IMR-90 (cell line): Measurements from ENCODE around the gene EPSTI1. TPM values are rescaled to one million over a fixed set of nuclear protein-coding genes. Genes with fewer than 3 reads are reported as not detected.

ENCODE experiments used
- ATAC-seq: fragments of 200-7000 bp; cut with Tn5 transposase; 2 replicates; pipeline ENCODE4 v1.9.1; 2020; ENCODE audit warnings: low read depth, mild to moderate bottlenecking, moderate library complexity
- BruUV-seq: library from RNA; stranded (reverse); fragments of 400-500 nt; replicated peaks from 2 replicates; lab custom pipeline; 2021; lab: Mats Ljungman, UMichigan
- CTCF ChIA-PET: fragments of 300-600 bp; formaldehyde crosslinking; extraction: SDS; loops from one replicate; lab custom pipeline; 2021; ENCODE audit warnings: antibody characterized with exemption; lab: Yijun Ruan, JAX
- POLR2A ChIA-PET: fragments of 300-600 bp; sonication (Branson Sonifier 250); formaldehyde crosslinking; loops from one replicate; lab custom pipeline; 2022; ENCODE audit warnings: antibody characterized with exemption; ENCODE audit not compliant: unreplicated experiment; lab: Charles Lee
- DNase-seq: peaks from one replicate; pipeline ENCODE4 v3.0.0; 2013
- H2AFZ ChIP-seq: replicated peaks from 2 replicates; pipeline ENCODE3; 2013; ENCODE audit warnings: low read length, mild to moderate bottlenecking; ENCODE audit not compliant: poor library complexity
- H2AK5ac ChIP-seq: 2 replicates; pipeline ENCODE4 v1.6.1; 2013; ENCODE audit warnings: low read depth, low read length, inconsistent platforms
- H2AK9ac ChIP-seq: replicated peaks from 2 replicates; pipeline ENCODE3; 2013; ENCODE audit warnings: mild to moderate bottlenecking, low read depth, low read length, moderate library complexity; ENCODE audit not compliant: poor library complexity
- H2BK120ac ChIP-seq: 2 replicates; pipeline ENCODE4 v1.6.1; 2013; ENCODE audit warnings: low read depth, low read length, inconsistent platforms
- H2BK15ac ChIP-seq: 3 replicates; pipeline ENCODE4 v1.6.1; 2013; ENCODE audit warnings: low read depth, low read length, inconsistent platforms
- H2BK20ac ChIP-seq: 2 replicates; pipeline ENCODE4 v1.6.1; 2013; ENCODE audit warnings: low read depth, mild to moderate bottlenecking, inconsistent platforms, low read length, moderate library complexity
- H2BK5ac ChIP-seq: 2 replicates; pipeline ENCODE4 v1.6.1; 2013; ENCODE audit warnings: mild to moderate bottlenecking, low read depth, low read length, inconsistent platforms; ENCODE audit not compliant: poor library complexity, severe bottlenecking
- H3K14ac ChIP-seq: replicated peaks from 2 replicates; pipeline ENCODE4 v1.6.1; 2013; ENCODE audit warnings: low read depth, low read length, inconsistent platforms
- H3K18ac ChIP-seq: 2 replicates; pipeline ENCODE4 v1.6.1; 2013; ENCODE audit warnings: low read depth, low read length, control low read depth
- H3K23ac ChIP-seq: 2 replicates; pipeline ENCODE4 v1.6.1; 2013; ENCODE audit warnings: low read depth, low read length, inconsistent platforms
- H3K27ac ChIP-seq: 2 replicates; pipeline ENCODE4 v1.5.1; 2013; ENCODE audit warnings: mild to moderate bottlenecking, control low read depth, low read length; ENCODE audit not compliant: insufficient read depth
- H3K27me3 ChIP-seq: 2 replicates; pipeline ENCODE4 v1.6.1; 2013; ENCODE audit warnings: low read length; ENCODE audit not compliant: control insufficient read depth, insufficient read depth
- H3K36me3 ChIP-seq: 2 replicates; pipeline ENCODE4 v1.6.1; 2013; ENCODE audit warnings: low read length, mixed read lengths; ENCODE audit not compliant: control insufficient read depth, insufficient read depth
- H3K4ac ChIP-seq: 2 replicates; pipeline ENCODE4 v1.6.1; 2013; ENCODE audit warnings: low read depth, low read length, inconsistent platforms
- H3K4me1 ChIP-seq: 2 replicates; pipeline ENCODE4 v1.6.1; 2013; ENCODE audit warnings: low read length, mixed read lengths; ENCODE audit not compliant: control insufficient read depth, insufficient read depth
- H3K4me2 ChIP-seq: 2 replicates; pipeline ENCODE4 v1.6.1; 2013; ENCODE audit warnings: low read depth, mild to moderate bottlenecking, control low read depth, low read length, moderate library complexity
- H3K4me3 ChIP-seq: 2 replicates; pipeline ENCODE4 v1.5.1; 2013; ENCODE audit warnings: low read depth, mild to moderate bottlenecking, control low read depth, low read length, moderate library complexity; ENCODE audit not compliant: insufficient read depth
- H3K56ac ChIP-seq: 2 replicates; pipeline ENCODE4 v1.6.1; 2013; ENCODE audit warnings: low read length, inconsistent platforms; ENCODE audit not compliant: insufficient read depth; ENCODE audit errors: extremely low read depth
- H3K79me1 ChIP-seq, 2 experiments: 2 replicates each; pipeline ENCODE4 v1.6.1; 2013; ENCODE audit warnings: low read length in 2 of 2, inconsistent platforms in 1 of 2, low read depth in 1 of 2
- H3K9ac ChIP-seq: 2 replicates; pipeline ENCODE4 v1.6.1; 2013; ENCODE audit warnings: low read depth, low read length, control low read depth
- H3K9me1 ChIP-seq: 2 replicates; pipeline ENCODE4 v1.6.1; 2013; ENCODE audit warnings: low read length, inconsistent platforms; ENCODE audit not compliant: insufficient read depth
- H3K9me3 ChIP-seq: 2 replicates; pipeline ENCODE4 v1.6.1; 2013; ENCODE audit warnings: low read length; ENCODE audit not compliant: control insufficient read depth, insufficient read depth
- H4K20me1 ChIP-seq: 2 replicates; pipeline ENCODE4 v1.6.1; 2013; ENCODE audit warnings: low read length, inconsistent platforms; ENCODE audit not compliant: insufficient read depth
- H4K5ac ChIP-seq: 2 replicates; pipeline ENCODE4 v1.6.1; 2013; ENCODE audit warnings: mild to moderate bottlenecking, low read depth, low read length, control low read depth
- H4K8ac ChIP-seq, 2 experiments: 2 replicates each; pipeline ENCODE4 v1.6.1; 2013; ENCODE audit warnings: low read depth in 2 of 2, low read length in 2 of 2, control low read depth in 1 of 2, inconsistent platforms in 1 of 2
- H4K91ac ChIP-seq: 2 replicates; pipeline ENCODE4 v1.6.1; 2013; ENCODE audit warnings: low read depth, low read length, inconsistent platforms; ENCODE audit not compliant: insufficient read depth
- BHLHE40 ChIP-seq: fragments of 150-350 bp; IDR thresholded peaks from 2 replicates; pipeline ENCODE4 v1.6.1; 2016; ENCODE audit warnings: mild to moderate bottlenecking, low read depth, low read length
- CEBPB ChIP-seq: IDR thresholded peaks from 2 replicates; pipeline ENCODE4 v1.6.1; 2012; ENCODE audit warnings: low read depth, low read length, improper control_type of control experiment
- CHD1 ChIP-seq: IDR thresholded peaks from 2 replicates; pipeline ENCODE4 v1.6.1; 2012; ENCODE audit warnings: low read depth, low read length, improper control_type of control experiment
- CTCF ChIP-seq: conservative IDR thresholded peaks from 2 replicates; pipeline ENCODE4 v1.5.1; 2012; ENCODE audit warnings: mild to moderate bottlenecking, low read depth, low read length, improper control_type of control experiment
- FOS ChIP-seq: fragments of 150-350 bp; IDR thresholded peaks from 2 replicates; pipeline ENCODE4 v1.6.1; 2016; ENCODE audit warnings: low read depth, low read length
- MAFK ChIP-seq: IDR thresholded peaks from 2 replicates; pipeline ENCODE4 v1.6.1; 2012; ENCODE audit warnings: low read depth, low read length, improper control_type of control experiment
- MAZ ChIP-seq: IDR thresholded peaks from 2 replicates; pipeline ENCODE4 v1.6.1; 2012; ENCODE audit warnings: low read depth, mild to moderate bottlenecking, low read length, improper control_type of control experiment, moderate library complexity, borderline replicate concordance
- MXI1 ChIP-seq: IDR thresholded peaks from 2 replicates; pipeline ENCODE4 v1.6.1; 2012; ENCODE audit warnings: low read depth, mild to moderate bottlenecking, low read length, moderate library complexity, borderline replicate concordance
- NFE2L2 ChIP-seq: fragments of 150-350 bp; IDR thresholded peaks from 2 replicates; pipeline ENCODE4 v1.6.1; 2016; ENCODE audit warnings: low read depth, mild to moderate bottlenecking, low read length
- POLR2A ChIP-seq: IDR thresholded peaks from 2 replicates; pipeline ENCODE4 v1.6.1; 2012; ENCODE audit warnings: mild to moderate bottlenecking, low read depth, low read length
- RAD21 ChIP-seq: IDR thresholded peaks from 2 replicates; pipeline ENCODE4 v1.6.1; 2012; ENCODE audit warnings: low read length, improper control_type of control experiment
- RCOR1 ChIP-seq: IDR thresholded peaks from 2 replicates; pipeline ENCODE4 v1.6.1; 2012; ENCODE audit warnings: mild to moderate bottlenecking, low read length, improper control_type of control experiment; ENCODE audit not compliant: insufficient replicate concordance
- RFX5 ChIP-seq: IDR thresholded peaks from 2 replicates; pipeline ENCODE4 v1.8.0; 2012; ENCODE audit warnings: low read depth, mild to moderate bottlenecking, low read length, moderate library complexity
- SMC3 ChIP-seq: fragments of 150-350 bp; IDR thresholded peaks from 2 replicates; pipeline ENCODE4 v1.6.1; 2016; ENCODE audit warnings: low read depth, mild to moderate bottlenecking, antibody characterized with exemption, low read length, moderate library complexity
- USF2 ChIP-seq: fragments of 150-350 bp; IDR thresholded peaks from 2 replicates; pipeline ENCODE4 v1.6.1; 2017; ENCODE audit warnings: mild to moderate bottlenecking, antibody characterized with exemption, low read length, low read depth
- WGBS, 2 experiments: methylation state at CpG; one replicate each; pipeline versions ENCODE4 v1.1.5 to v1.1.7; 2013; ENCODE audit warnings: missing lambda C conversion rate in 2 of 2; ENCODE audit not compliant: insufficient read length in 1 of 2; ENCODE audit errors: extremely low coverage in 2 of 2; 5-methylcytosine and 5-hydroxymethylcytosine counted together
- dilution Hi-C: fragments of 300-500 bp; cut with HindIII; formaldehyde crosslinking; loops from one replicate; pipeline ENCODE4 v1.14.3; 2018; ENCODE audit warnings: low sequenced_read_pairs; ENCODE audit not compliant: unreplicated experiment
- in situ Hi-C: fragments of 300-500 bp; cut with MboI; formaldehyde crosslinking; loops from 3 replicates; pipeline ENCODE4 v1.14.3; 2019; ENCODE audit warnings: low sequenced_read_pairs, inconsistent platforms, mixed read lengths
- intact Hi-C: fragments of 100-400 bp; cut with micrococcal nuclease; formaldehyde crosslinking; loops from 2 replicates; pipeline ENCODE4 v1.10.0; 2022
- polyA plus RNA-seq, 3 experiments: library from polyadenylated mRNA; depleted of rRNA; stranded (reverse); fragments of >200 nt; gene quantifications; 2 replicates each; pipeline ENCODE4 v1.2.3, GENCODE V29; 2012; ENCODE audit warnings: low replicate concordance in 1 of 3
- total RNA-seq: library from RNA; depleted of rRNA; stranded (reverse); fragments of >200 nt; gene quantifications from 2 replicates; pipeline ENCODE4 v1.2.3, GENCODE V29; 2012
- TF ChIP-seq, protein P1 (sequence below): fragments of 150-350 bp; IDR thresholded peaks from 2 replicates; pipeline ENCODE4 v1.6.1; 2016; ENCODE audit warnings: low read depth, mild to moderate bottlenecking, low read length, moderate library complexity, borderline replicate concordance

EPSTI1 gene
- total and polyA plus RNA-seq, 2 of the 4 experiments (the other 2 are of a cell fraction): 0.90 to 1.6 TPM

- Histone ChIP-seq H3K79me1 (peaks cover 40 to 56% of the 10 kb centered on the region in 2 experiments), H2BK15ac (no peak overlapping the region), H2BK120ac (no peak overlapping the region), H3K27me3 (no peaks in the 10 kb centered on the region), H3K36me3 (no peaks in the 10 kb centered on the region), H2AK9ac (no peak overlapping the region), H3K9me3 (no peaks in the 10 kb centered on the region), H3K4me3 (no peak overlapping the region), H3K27ac (no peak overlapping the region), H2BK20ac (no peak overlapping the region; the same call in 1 of the 2 replicates), H3K18ac (peak overlapping the region; percentile 67; the same call in 1 of the 2 replicates), H3K56ac (no peak overlapping the region), H2BK5ac (no peak overlapping the region), H2AFZ (no peak overlapping the region), H3K4me1 (peaks cover 4% of the 10 kb centered on the region; the same call in 1 of the 2 replicates), H4K91ac (no peak overlapping the region), H3K9ac (no peak overlapping the region), H3K23ac (no peak overlapping the region), H3K14ac (peak overlapping the region; percentile 70; the same call in 1 of the 2 replicates), H2AK5ac (no peak overlapping the region), H3K9me1 (peaks cover 4% of the 10 kb centered on the region; the same call in 1 of the 2 replicates), H4K20me1 (peaks cover 7% of the 10 kb centered on the region; the same call in 1 of the 2 replicates), H3K4me2 (no peak overlapping the region), H3K4ac (no peak overlapping the region), H4K5ac (no peak overlapping the region), H4K8ac (no peak overlapping the region; a peak in 1 of 4 replicates)
- TF ChIP-seq, protein P1, sequence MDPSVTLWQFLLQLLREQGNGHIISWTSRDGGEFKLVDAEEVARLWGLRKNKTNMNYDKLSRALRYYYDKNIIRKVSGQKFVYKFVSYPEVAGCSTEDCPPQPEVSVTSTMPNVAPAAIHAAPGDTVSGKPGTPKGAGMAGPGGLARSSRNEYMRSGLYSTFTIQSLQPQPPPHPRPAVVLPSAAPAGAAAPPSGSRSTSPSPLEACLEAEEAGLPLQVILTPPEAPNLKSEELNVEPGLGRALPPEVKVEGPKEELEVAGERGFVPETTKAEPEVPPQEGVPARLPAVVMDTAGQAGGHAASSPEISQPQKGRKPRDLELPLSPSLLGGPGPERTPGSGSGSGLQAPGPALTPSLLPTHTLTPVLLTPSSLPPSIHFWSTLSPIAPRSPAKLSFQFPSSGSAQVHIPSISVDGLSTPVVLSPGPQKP: no peak
- no peak for TF ChIP-seq MAFK
- TF ChIP-seq CHD1: no peak
- no peak for TF ChIP-seq POLR2A
- TF ChIP-seq RAD21: no peak
- TF ChIP-seq RFX5: no peak
- TF ChIP-seq FOS: no peak
- TF ChIP-seq SMC3: no peak
- no peak for TF ChIP-seq BHLHE40
- TF ChIP-seq MAZ: no peak
- TF ChIP-seq NFE2L2: no peak
- TF ChIP-seq CTCF: no peak
- TF ChIP-seq CEBPB: no peak
- TF ChIP-seq USF2: no peak
- TF ChIP-seq MXI1: no peak
- TF ChIP-seq RCOR1: no peak
- no TSS peak for BruUV-seq
- ATAC-seq (peak; percentile 71), DNase-seq (peak; percentile 24)
- intact Hi-C loops (no loop called here), in situ Hi-C loops (no loop called here), dilution Hi-C loops (no loop called here)
- WGBS, 2 experiments: no CpG with 5 or more reads among the region's 1 CpG
- CTCF ChIA-PET: no interaction called here
- POLR2A ChIA-PET: no interaction called here
These were observed 49.4 kb upstream of the EPSTI1 start for GRCh38 chr13:43041369-43041921.
